DND-41 (cell line): ENCODE measurements around the gene GNLY.

ENCODE experiments used
- ATAC-seq: fragments of 200-7000 bp; cut with Tn5 transposase; 3 replicates; pipeline ENCODE4 v1.9.1; 2021; ENCODE audit warnings: low read depth; ENCODE audit not compliant: insufficient read depth
- DNase-seq: peaks from one replicate; pipeline ENCODE4 v3.0.0-alpha.2; 2020
- H2AFZ ChIP-seq: 2 replicates; pipeline ENCODE4 v1.6.0; 2012; ENCODE audit warnings: low read depth, low read length
- H3K27ac ChIP-seq: 2 replicates; pipeline ENCODE4 v1.5.1; 2012; ENCODE audit warnings: low read length, inconsistent platforms
- H3K27me3 ChIP-seq: fragments of 200-600 bp; sonication (generic); 2 replicates; pipeline ENCODE4 v1.6.0; 2012; ENCODE audit warnings: low read length, mild to moderate bottlenecking, inconsistent platforms; ENCODE audit not compliant: insufficient read depth, poor library complexity
- H3K36me3 ChIP-seq: 2 replicates; pipeline ENCODE4 v1.5.1; 2012; ENCODE audit warnings: low read length, inconsistent platforms; ENCODE audit not compliant: insufficient read depth
- H3K4me1 ChIP-seq: 2 replicates; pipeline ENCODE4 v1.5.1; 2012; ENCODE audit warnings: mild to moderate bottlenecking, low read length; ENCODE audit not compliant: insufficient read depth
- H3K4me2 ChIP-seq: 2 replicates; pipeline ENCODE4 v1.6.0; 2012; ENCODE audit warnings: mild to moderate bottlenecking, moderate library complexity, low read length, inconsistent platforms; ENCODE audit not compliant: insufficient read depth
- H3K4me3 ChIP-seq, 2 experiments: fragments of 200-600 bp in 1 of 2; shearing (Covaris generic) in 1 of 2; 2 replicates each; pipeline ENCODE4 v1.5.1; 2012 to 2016; ENCODE audit warnings: inconsistent platforms in 2 of 2, low read length in 2 of 2, mild to moderate bottlenecking in 2 of 2, low read depth in 1 of 2, moderate library complexity in 1 of 2
- H3K79me2 ChIP-seq: 2 replicates; pipeline ENCODE4 v1.6.0; 2012; ENCODE audit warnings: low read length, inconsistent platforms; ENCODE audit not compliant: insufficient read depth
- H3K9ac ChIP-seq: 2 replicates; pipeline ENCODE4 v1.6.0; 2012; ENCODE audit warnings: low read depth, mild to moderate bottlenecking, inconsistent platforms, low read length, moderate library complexity
- H3K9me3 ChIP-seq: 2 replicates; pipeline ENCODE4 v1.5.1; 2012; ENCODE audit warnings: low read length, moderate library complexity, mild to moderate bottlenecking, inconsistent platforms; ENCODE audit not compliant: insufficient read depth, severe bottlenecking
- H4K20me1 ChIP-seq: 2 replicates; pipeline ENCODE4 v1.6.0; 2012; ENCODE audit warnings: low read length; ENCODE audit not compliant: insufficient read depth
- EZH2 ChIP-seq: IDR thresholded peaks from 3 replicates; pipeline ENCODE4 v1.6.1; 2012; ENCODE audit warnings: borderline replicate concordance, low read depth, mild to moderate bottlenecking, moderate library complexity, low read length, inconsistent platforms; ENCODE audit not compliant: severe bottlenecking
- TF ChIP-seq, protein P1 (sequence below): IDR thresholded peaks from 2 replicates; pipeline ENCODE4 v1.5.1; 2012; ENCODE audit warnings: borderline replicate concordance, low read length, moderate library complexity, mild to moderate bottlenecking; ENCODE audit not compliant: poor library complexity, severe bottlenecking; ENCODE audit errors: extremely low read depth

The GNLY gene

DNA sequence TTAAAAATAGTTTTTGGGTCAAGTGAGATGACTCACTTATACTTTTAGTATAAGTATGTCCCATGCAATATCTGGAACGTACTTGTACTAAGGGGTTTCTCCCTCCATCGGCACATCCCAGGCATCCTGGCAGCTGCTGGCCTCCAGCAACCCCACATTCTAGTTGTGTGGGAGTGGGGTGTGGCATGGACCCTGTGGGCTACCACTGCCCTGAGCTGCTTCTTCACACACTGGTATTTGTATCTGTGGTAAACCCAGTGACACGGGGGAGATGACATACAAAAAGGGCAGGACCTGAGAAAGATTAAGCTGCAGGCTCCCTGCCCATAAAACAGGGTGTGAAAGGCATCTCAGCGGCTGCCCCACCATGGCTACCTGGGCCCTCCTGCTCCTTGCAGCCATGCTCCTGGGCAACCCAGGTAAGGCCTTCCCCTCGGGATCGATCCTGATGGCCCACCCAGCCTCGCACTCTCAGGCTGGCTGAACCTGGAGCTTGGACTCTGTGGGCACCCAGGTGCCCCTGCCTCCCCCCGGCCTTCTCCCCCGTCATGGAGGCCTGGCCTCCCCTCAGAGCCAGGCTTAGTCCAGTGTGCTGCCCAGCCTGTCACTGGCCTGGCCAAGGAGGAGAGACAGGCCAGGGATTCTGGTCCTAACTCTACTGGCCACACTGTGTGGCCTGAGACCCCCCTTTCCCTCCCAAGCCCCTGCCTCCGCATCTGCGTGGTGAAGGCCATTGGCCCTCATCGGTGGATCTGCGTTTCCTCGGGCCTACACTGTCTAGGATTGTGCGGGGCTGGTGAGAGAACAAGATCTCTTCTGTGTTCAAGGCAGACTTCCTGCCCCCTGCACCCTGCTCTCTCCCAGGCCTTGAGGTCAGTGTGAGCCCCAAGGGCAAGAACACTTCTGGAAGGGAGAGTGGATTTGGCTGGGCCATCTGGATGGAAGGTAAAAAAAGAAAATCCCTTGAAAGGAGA, at the start of gene GNLY:
TSS of gene GNLY (plus strand) at position 307 of the 974 bp plus-strand sequence. CDS start at position 368, 61 bp downstream.
- Histone ChIP-seq H3K36me3 (no peaks in the 10 kb centered on the region), H2AFZ (no peak within 1 kb of the TSS), H3K27ac (no peak within 1 kb of the TSS)

GRCh38 chr2:85644909-85645308, 49.2 kb upstream of the GNLY start:
- Histone ChIP-seq H2AFZ (no peak overlapping the region), H3K27me3 (no peaks in the 10 kb centered on the region), H3K4me3 (no peak overlapping the region), H3K9ac (no peak overlapping the region), H3K4me1 (no peaks in the 10 kb centered on the region), H3K9me3 (no peaks in the 10 kb centered on the region), H3K4me2 (no peak overlapping the region), H4K20me1 (peaks cover 13% of the 10 kb centered on the region), H3K27ac (no peak overlapping the region), H3K36me3 (peaks cover 97% of the 10 kb centered on the region), H3K79me2 (peaks cover 8% of the 10 kb centered on the region; the same call in 1 of the 2 replicates)
- ATAC-seq, result no peak; the same call in 2 of the 3 replicates
- DNase-seq, result no peak
- TF ChIP-seq EZH2, result no peak
- TF ChIP-seq, protein P1, sequence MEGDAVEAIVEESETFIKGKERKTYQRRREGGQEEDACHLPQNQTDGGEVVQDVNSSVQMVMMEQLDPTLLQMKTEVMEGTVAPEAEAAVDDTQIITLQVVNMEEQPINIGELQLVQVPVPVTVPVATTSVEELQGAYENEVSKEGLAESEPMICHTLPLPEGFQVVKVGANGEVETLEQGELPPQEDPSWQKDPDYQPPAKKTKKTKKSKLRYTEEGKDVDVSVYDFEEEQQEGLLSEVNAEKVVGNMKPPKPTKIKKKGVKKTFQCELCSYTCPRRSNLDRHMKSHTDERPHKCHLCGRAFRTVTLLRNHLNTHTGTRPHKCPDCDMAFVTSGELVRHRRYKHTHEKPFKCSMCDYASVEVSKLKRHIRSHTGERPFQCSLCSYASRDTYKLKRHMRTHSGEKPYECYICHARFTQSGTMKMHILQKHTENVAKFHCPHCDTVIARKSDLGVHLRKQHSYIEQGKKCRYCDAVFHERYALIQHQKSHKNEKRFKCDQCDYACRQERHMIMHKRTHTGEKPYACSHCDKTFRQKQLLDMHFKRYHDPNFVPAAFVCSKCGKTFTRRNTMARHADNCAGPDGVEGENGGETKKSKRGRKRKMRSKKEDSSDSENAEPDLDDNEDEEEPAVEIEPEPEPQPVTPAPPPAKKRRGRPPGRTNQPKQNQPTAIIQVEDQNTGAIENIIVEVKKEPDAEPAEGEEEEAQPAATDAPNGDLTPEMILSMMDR, result no peak

More for the DNA sequence above, at the start of gene GNLY:
- ATAC-seq (no peak), DNase-seq (no peak)
- Histone ChIP-seq H3K9ac (no peak within 1 kb of the TSS), H3K27me3 (no peaks in the 10 kb centered on the region), H3K79me2 (no peaks in the 10 kb centered on the region), H3K9me3 (no peaks in the 10 kb centered on the region), H3K4me1 (peaks cover 6% of the 10 kb centered on the region; the same call in 1 of the 2 replicates), H3K4me3 (no peak within 1 kb of the TSS), H4K20me1 (no peaks in the 10 kb centered on the region), H3K4me2 (no peak within 1 kb of the TSS)
- TF ChIP-seq, protein P1, result no peak
- TF ChIP-seq EZH2, result no peak

DNA sequence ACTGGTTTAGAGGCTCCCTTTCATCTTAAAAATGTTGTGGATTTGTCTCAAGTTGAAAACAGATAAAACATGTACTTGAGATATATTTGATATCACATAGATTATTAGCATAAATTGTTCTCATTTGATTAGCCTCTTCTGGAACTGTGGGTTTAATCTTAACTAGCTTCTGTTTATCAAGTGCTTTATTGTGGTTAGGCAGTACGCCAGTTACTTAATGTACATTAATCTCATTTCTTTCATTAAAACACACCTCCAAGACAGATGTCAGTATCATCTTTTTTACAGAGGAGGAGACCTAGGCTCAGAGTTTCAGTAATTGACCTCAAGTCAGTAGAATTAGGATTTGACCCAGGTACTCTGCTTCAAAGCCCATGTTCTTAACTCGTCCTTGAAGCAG, 48.0 kb upstream of the GNLY start:
- H3K27me3 ChIP-seq, result no peaks in the 10 kb centered on the region
- TF ChIP-seq, protein P1, result no peak
- no peak overlapping the region for H3K4me2 ChIP-seq
- H3K9ac ChIP-seq, result no peak overlapping the region
- H3K79me2 ChIP-seq, result peaks cover 7% of the 10 kb centered on the region; the same call in 1 of the 2 replicates
- H3K4me1 ChIP-seq, result no peaks in the 10 kb centered on the region
- no peak overlapping the region for H2AFZ ChIP-seq
- peaks cover 13% of the 10 kb centered on the region for H4K20me1 ChIP-seq
- no peak overlapping the region for H3K4me3 ChIP-seq
- no peak overlapping the region for H3K27ac ChIP-seq
- ATAC-seq (no peak), DNase-seq (no peak)
- no peaks in the 10 kb centered on the region for H3K9me3 ChIP-seq
- H3K36me3 ChIP-seq, result peaks cover 96% of the 10 kb centered on the region
